IMR-90 (cell line): Measurements from ENCODE around the gene MZT2A.
"Not testable (repeated sequence)": the region's sequence is repeated elsewhere in the genome, so short reads cannot be mapped to it uniquely, and the experiment has no call there.

Experiments
- BHLHE40 ChIP-seq: fragments of 150-350 bp; IDR thresholded peaks from 2 replicates; pipeline ENCODE4 v1.6.1; 2016; ENCODE audit warnings: mild to moderate bottlenecking, low read depth, low read length
- CEBPB ChIP-seq: IDR thresholded peaks from 2 replicates; pipeline ENCODE4 v1.6.1; 2012; ENCODE audit warnings: low read depth, low read length, improper control_type of control experiment
- CHD1 ChIP-seq: IDR thresholded peaks from 2 replicates; pipeline ENCODE4 v1.6.1; 2012; ENCODE audit warnings: low read depth, low read length, improper control_type of control experiment
- MXI1 ChIP-seq: IDR thresholded peaks from 2 replicates; pipeline ENCODE4 v1.6.1; 2012; ENCODE audit warnings: low read depth, mild to moderate bottlenecking, low read length, moderate library complexity, borderline replicate concordance
- POLR2A ChIP-seq: IDR thresholded peaks from 2 replicates; pipeline ENCODE4 v1.6.1; 2012; ENCODE audit warnings: mild to moderate bottlenecking, low read depth, low read length
- RCOR1 ChIP-seq: IDR thresholded peaks from 2 replicates; pipeline ENCODE4 v1.6.1; 2012; ENCODE audit warnings: mild to moderate bottlenecking, low read length, improper control_type of control experiment; ENCODE audit not compliant: insufficient replicate concordance
- TF ChIP-seq, protein P1 (sequence below): conservative IDR thresholded peaks from 2 replicates; pipeline ENCODE4 v1.5.1; 2012; ENCODE audit warnings: mild to moderate bottlenecking, low read depth, low read length, improper control_type of control experiment

DNA sequence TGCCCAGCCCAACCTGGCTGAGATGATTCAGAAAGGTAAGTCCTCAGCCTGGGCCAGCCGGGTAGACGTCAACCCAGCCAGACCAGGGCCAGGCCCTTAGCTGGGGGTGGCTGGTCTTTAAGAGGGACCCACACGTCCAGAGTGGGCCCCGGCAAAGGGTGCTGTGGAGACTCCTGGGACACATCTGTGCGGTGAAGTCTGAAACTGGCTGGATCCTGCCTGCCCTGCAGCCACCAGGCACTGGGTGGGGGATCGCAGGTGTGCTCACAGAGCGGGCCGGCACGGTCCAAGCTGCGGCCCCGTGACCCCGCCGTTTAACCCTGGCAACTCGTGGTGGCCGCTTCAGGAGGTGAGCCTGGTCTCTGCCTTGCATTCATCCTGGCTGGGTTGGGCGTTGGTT, 25.7 kb upstream of the MZT2A start:
- TF ChIP-seq POLR2A, CEBPB, BHLHE40, MXI1, CHD1, RCOR1: not testable (repeated sequence)
- TF ChIP-seq, protein P1, sequence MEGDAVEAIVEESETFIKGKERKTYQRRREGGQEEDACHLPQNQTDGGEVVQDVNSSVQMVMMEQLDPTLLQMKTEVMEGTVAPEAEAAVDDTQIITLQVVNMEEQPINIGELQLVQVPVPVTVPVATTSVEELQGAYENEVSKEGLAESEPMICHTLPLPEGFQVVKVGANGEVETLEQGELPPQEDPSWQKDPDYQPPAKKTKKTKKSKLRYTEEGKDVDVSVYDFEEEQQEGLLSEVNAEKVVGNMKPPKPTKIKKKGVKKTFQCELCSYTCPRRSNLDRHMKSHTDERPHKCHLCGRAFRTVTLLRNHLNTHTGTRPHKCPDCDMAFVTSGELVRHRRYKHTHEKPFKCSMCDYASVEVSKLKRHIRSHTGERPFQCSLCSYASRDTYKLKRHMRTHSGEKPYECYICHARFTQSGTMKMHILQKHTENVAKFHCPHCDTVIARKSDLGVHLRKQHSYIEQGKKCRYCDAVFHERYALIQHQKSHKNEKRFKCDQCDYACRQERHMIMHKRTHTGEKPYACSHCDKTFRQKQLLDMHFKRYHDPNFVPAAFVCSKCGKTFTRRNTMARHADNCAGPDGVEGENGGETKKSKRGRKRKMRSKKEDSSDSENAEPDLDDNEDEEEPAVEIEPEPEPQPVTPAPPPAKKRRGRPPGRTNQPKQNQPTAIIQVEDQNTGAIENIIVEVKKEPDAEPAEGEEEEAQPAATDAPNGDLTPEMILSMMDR: not testable (repeated sequence)
